Loucy (cell line): ENCODE results near the gene SPAG9.

Source experiments
- H2AFZ ChIP-seq: fragments of 200-600 bp; sonication (generic); 2 replicates; pipeline ENCODE4 v1.6.0; 2016; ENCODE audit warnings: antibody characterized with exemption, mild to moderate bottlenecking, low read length, moderate library complexity
- H3F3A ChIP-seq: fragments of 200-600 bp; 2 replicates; pipeline ENCODE4 v1.6.0; 2016; ENCODE audit warnings: antibody characterized with exemption, low read depth, mild to moderate bottlenecking
- H3K27me3 ChIP-seq: fragments of 200-600 bp; sonication (generic); 2 replicates; pipeline ENCODE4 v1.6.1; 2014; ENCODE audit warnings: low read length, mild to moderate bottlenecking; ENCODE audit not compliant: insufficient read depth, poor library complexity, severe bottlenecking
- H3K36me3 ChIP-seq: fragments of 200-600 bp; sonication (generic); 2 replicates; pipeline ENCODE4 v1.6.1; 2016; ENCODE audit warnings: low read length; ENCODE audit not compliant: insufficient read depth
- H3K4me1 ChIP-seq: fragments of 200-600 bp; sonication (generic); 2 replicates; pipeline ENCODE4 v1.5.1; 2014; ENCODE audit warnings: low read length, mild to moderate bottlenecking; ENCODE audit not compliant: insufficient read depth, poor library complexity, severe bottlenecking
- H3K4me2 ChIP-seq: fragments of 200-600 bp; sonication (generic); 2 replicates; pipeline ENCODE4 v1.6.0; 2014; ENCODE audit warnings: antibody characterized with exemption, low read length, low read depth, mild to moderate bottlenecking; ENCODE audit not compliant: poor library complexity, severe bottlenecking
- H3K4me3 ChIP-seq: fragments of 200-600 bp; sonication (generic); 2 replicates; pipeline ENCODE4 v1.5.1; 2014; ENCODE audit warnings: low read length, mild to moderate bottlenecking, mixed read lengths; ENCODE audit not compliant: poor library complexity, severe bottlenecking
- H3K79me2 ChIP-seq: fragments of 200-600 bp; sonication (generic); 2 replicates; pipeline ENCODE4 v1.6.1; 2014; ENCODE audit warnings: low read length; ENCODE audit not compliant: insufficient read depth
- H3K9ac ChIP-seq: fragments of 200-600 bp; sonication (generic); 2 replicates; pipeline ENCODE4 v1.6.0; 2014; ENCODE audit warnings: mild to moderate bottlenecking, low read depth, low read length, moderate library complexity; ENCODE audit not compliant: poor library complexity, severe bottlenecking
- H3K9me2 ChIP-seq: fragments of 200-600 bp; sonication (generic); replicated peaks from 2 replicates; pipeline ENCODE4 v1.6.1; 2016; ENCODE audit warnings: low read depth, low read length, mixed read lengths
- H3K9me3 ChIP-seq: fragments of 200-600 bp; sonication (generic); 2 replicates; pipeline ENCODE4 v1.6.1; 2014; ENCODE audit warnings: mild to moderate bottlenecking, antibody characterized with exemption, low read length, low read depth; ENCODE audit not compliant: insufficient read depth
- H4K20me1 ChIP-seq: fragments of 200-600 bp; sonication (generic); 2 replicates; pipeline ENCODE4 v1.6.0; 2014; ENCODE audit warnings: antibody characterized with exemption, low read length, mild to moderate bottlenecking; ENCODE audit not compliant: insufficient read depth, poor library complexity, severe bottlenecking
- CTCF ChIP-seq: fragments of 200-600 bp; sonication (generic); conservative IDR thresholded peaks from 2 replicates; pipeline ENCODE4 v1.5.1; 2014; ENCODE audit warnings: mild to moderate bottlenecking, antibody characterized with exemption, low read length
- EZH2phosphoT487 ChIP-seq: fragments of 200-600 bp; IDR thresholded peaks from 2 replicates; pipeline ENCODE4 v1.6.1; 2018; ENCODE audit warnings: antibody characterized with exemption, mild to moderate bottlenecking, moderate library complexity, borderline replicate concordance

The SPAG9 gene

GRCh38 chr17:50946891-50947781 is 173.5 kb downstream of the SPAG9 start:
- no peak overlapping the region for H2AFZ ChIP-seq
- H3K9me2 ChIP-seq, result no peaks in the 10 kb centered on the region
- TF ChIP-seq EZH2phosphoT487, result no peak
- TF ChIP-seq CTCF, result no peak
- no peak overlapping the region for H3K9ac ChIP-seq
- no peaks in the 10 kb centered on the region for H3K9me3 ChIP-seq
- H3F3A ChIP-seq, result no peaks in the 10 kb centered on the region
- H3K4me2 ChIP-seq, result no peak overlapping the region
- no peaks in the 10 kb centered on the region for H3K79me2 ChIP-seq
- H4K20me1 ChIP-seq, result no peaks in the 10 kb centered on the region
- H3K27me3 ChIP-seq, result no peaks in the 10 kb centered on the region
- peaks cover 16% of the 10 kb centered on the region for H3K4me1 ChIP-seq
- no peak overlapping the region for H3K4me3 ChIP-seq
- H3K36me3 ChIP-seq, result no peaks in the 10 kb centered on the region

DNA sequence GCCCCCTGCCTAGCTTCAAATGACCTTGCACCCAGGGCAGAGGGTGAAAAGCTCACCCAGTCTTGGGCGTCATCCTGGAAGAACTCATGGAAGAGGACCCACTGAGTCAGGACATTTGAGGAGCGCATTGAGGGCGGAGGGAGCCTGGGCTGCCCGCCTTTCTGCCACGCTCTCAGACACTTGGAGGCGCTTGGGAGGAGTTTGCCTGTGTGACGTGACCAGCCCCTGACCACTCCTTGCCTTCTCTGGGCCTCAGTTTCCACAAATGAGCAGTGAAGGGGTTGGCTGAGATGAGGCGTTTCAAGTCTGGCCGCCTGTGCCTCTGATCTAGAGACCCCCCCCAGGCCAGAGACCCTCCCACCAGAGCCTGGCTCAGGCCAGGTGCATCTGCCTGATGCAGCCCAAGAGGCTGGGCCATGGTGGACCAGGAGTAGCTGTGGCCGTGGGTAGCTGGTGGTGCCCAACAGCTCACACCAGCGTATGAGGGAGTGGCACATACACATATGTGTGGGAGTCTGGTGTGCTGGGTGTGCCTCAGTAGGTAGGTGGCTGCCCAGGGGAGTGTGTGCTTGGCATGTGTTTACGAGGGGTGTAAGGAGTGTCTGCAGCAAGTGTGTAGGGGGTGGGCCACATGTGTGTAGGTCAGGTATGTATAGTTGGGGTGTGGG is 174.3 kb downstream of the SPAG9 start:
- Histone ChIP-seq H2AFZ (no peak overlapping the region), H3K4me1 (peaks cover 16% of the 10 kb centered on the region), H3K79me2 (no peaks in the 10 kb centered on the region)

GRCh38 chr17:50945779-50946222 is 174.9 kb downstream of the SPAG9 start:
- Histone ChIP-seq H3F3A (no peaks in the 10 kb centered on the region), H3K4me3 (no peak overlapping the region), H3K79me2 (no peaks in the 10 kb centered on the region), H3K9ac (no peak overlapping the region), H3K4me2 (no peak overlapping the region), H4K20me1 (no peaks in the 10 kb centered on the region), H3K4me1 (peaks cover 16% of the 10 kb centered on the region), H2AFZ (no peak overlapping the region), H3K9me2 (no peaks in the 10 kb centered on the region), H3K27me3 (no peaks in the 10 kb centered on the region), H3K36me3 (no peaks in the 10 kb centered on the region), H3K9me3 (no peaks in the 10 kb centered on the region)
- TF ChIP-seq EZH2phosphoT487 (no peak), CTCF (no peak)

More for the DNA sequence above, 174.3 kb downstream of the SPAG9 start:
- H3K9ac ChIP-seq, result no peak overlapping the region
- no peaks in the 10 kb centered on the region for H3K9me3 ChIP-seq
- TF ChIP-seq EZH2phosphoT487, result no peak
- no peak for TF ChIP-seq CTCF
- H3K9me2 ChIP-seq, result no peaks in the 10 kb centered on the region
- no peaks in the 10 kb centered on the region for H3K36me3 ChIP-seq
- no peak overlapping the region for H3K4me3 ChIP-seq
- no peak overlapping the region for H3K4me2 ChIP-seq
- no peaks in the 10 kb centered on the region for H3F3A ChIP-seq
- no peaks in the 10 kb centered on the region for H4K20me1 ChIP-seq
- no peaks in the 10 kb centered on the region for H3K27me3 ChIP-seq
